ENCODE results near the gene TMED9.

Gene TMED9

DNA sequence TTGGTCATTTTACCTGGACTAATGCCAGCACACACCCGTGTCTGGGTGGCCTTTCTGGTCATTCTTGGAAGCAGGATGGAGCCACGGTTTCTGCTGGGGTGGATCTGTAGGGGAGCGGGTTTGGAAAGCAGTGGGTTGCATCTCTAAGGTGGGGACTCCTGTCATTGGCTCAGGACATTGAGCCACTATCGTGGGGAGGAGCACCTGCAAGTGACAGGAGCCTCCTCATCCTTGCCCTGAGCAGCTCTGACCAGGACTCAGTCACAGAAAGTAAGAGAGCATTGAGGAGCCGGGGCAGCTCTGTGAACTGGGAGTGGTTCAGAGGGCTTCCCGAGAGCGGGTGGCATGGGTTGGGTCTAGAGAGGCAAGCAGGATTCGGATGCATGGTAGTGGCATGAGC is 11.6 kb downstream of the TMED9 start:
- no peak overlapping the region for H3K4me3 ChIP-seq (ENCODE audit: low read depth in 1 of 2, low read length in 2 of 2)
- H3K4me1 ChIP-seq (ENCODE audit: insufficient read depth, low read length) = peaks cover 29% of the 10 kb centered on the region
- DNase-seq (no peak), ATAC-seq (ENCODE audit: insufficient read depth, low read depth) (no peak)
- H3K36me3 ChIP-seq (ENCODE audit: insufficient read depth, low read length) = peaks cover 12% of the 10 kb centered on the region
- H3K79me2 ChIP-seq (ENCODE audit: insufficient read depth, low read length) = peaks cover 13% of the 10 kb centered on the region
- no peaks in the 10 kb centered on the region for H3K27me3 ChIP-seq (ENCODE audit: insufficient read depth, low read length, poor library complexity)
- no peak overlapping the region for H3K9ac ChIP-seq (ENCODE audit: low read depth, low read length)
- no peak overlapping the region for H3K27ac ChIP-seq (ENCODE audit: low read length)
- no peak overlapping the region for H2AFZ ChIP-seq (ENCODE audit: low read depth, low read length)
- H3K9me3 ChIP-seq (ENCODE audit: insufficient read depth, low read length, severe bottlenecking) = no peaks in the 10 kb centered on the region
- no peak overlapping the region for H3K4me2 ChIP-seq (ENCODE audit: insufficient read depth, low read length)
- TF ChIP-seq, protein P1, sequence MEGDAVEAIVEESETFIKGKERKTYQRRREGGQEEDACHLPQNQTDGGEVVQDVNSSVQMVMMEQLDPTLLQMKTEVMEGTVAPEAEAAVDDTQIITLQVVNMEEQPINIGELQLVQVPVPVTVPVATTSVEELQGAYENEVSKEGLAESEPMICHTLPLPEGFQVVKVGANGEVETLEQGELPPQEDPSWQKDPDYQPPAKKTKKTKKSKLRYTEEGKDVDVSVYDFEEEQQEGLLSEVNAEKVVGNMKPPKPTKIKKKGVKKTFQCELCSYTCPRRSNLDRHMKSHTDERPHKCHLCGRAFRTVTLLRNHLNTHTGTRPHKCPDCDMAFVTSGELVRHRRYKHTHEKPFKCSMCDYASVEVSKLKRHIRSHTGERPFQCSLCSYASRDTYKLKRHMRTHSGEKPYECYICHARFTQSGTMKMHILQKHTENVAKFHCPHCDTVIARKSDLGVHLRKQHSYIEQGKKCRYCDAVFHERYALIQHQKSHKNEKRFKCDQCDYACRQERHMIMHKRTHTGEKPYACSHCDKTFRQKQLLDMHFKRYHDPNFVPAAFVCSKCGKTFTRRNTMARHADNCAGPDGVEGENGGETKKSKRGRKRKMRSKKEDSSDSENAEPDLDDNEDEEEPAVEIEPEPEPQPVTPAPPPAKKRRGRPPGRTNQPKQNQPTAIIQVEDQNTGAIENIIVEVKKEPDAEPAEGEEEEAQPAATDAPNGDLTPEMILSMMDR (IDR thresholded peaks at IDR 0.05; ENCODE audit: borderline replicate concordance, extremely low read depth, low read length, poor library complexity, severe bottlenecking) = no peak
- TF ChIP-seq EZH2 (IDR thresholded peaks at IDR 0.05; ENCODE audit: borderline replicate concordance, low read depth, low read length, severe bottlenecking) = no peak
- peaks cover 15% of the 10 kb centered on the region; the same call in 1 of the 2 replicates for H4K20me1 ChIP-seq (ENCODE audit: insufficient read depth, low read length)

DNA sequence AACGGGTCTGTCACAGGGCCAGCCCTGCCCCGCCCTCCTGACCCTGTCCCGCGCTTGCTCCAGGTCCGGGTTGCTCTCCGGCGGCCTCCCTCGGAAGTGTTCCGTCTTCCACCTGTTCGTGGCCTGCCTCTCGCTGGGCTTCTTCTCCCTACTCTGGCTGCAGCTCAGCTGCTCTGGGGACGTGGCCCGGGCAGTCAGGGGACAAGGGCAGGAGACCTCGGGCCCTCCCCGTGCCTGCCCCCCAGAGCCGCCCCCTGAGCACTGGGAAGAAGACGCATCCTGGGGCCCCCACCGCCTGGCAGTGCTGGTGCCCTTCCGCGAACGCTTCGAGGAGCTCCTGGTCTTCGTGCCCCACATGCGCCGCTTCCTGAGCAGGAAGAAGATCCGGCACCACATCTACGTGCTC is 12.1 kb downstream of the TMED9 start:
- Histone ChIP-seq H3K4me3 (ENCODE audit: low read depth in 1 of 2, low read length in 2 of 2) (no peak overlapping the region), H3K27me3 (ENCODE audit: insufficient read depth, low read length, poor library complexity) (no peaks in the 10 kb centered on the region), H3K4me1 (ENCODE audit: insufficient read depth, low read length) (peaks cover 26% of the 10 kb centered on the region), H3K9ac (ENCODE audit: low read depth, low read length) (no peak overlapping the region), H4K20me1 (ENCODE audit: insufficient read depth, low read length) (peaks cover 15% of the 10 kb centered on the region; the same call in 1 of the 2 replicates), H2AFZ (ENCODE audit: low read depth, low read length) (no peak overlapping the region), H3K36me3 (ENCODE audit: insufficient read depth, low read length) (peaks cover 17% of the 10 kb centered on the region), H3K79me2 (ENCODE audit: insufficient read depth, low read length) (peaks cover 13% of the 10 kb centered on the region), H3K9me3 (ENCODE audit: insufficient read depth, low read length, severe bottlenecking) (no peaks in the 10 kb centered on the region), H3K27ac (ENCODE audit: low read length) (no peak overlapping the region), H3K4me2 (ENCODE audit: insufficient read depth, low read length) (no peak overlapping the region)
- DNase-seq (no peak), ATAC-seq (ENCODE audit: insufficient read depth, low read depth) (no peak)
- TF ChIP-seq, protein P1 (IDR thresholded peaks at IDR 0.05; ENCODE audit: borderline replicate concordance, extremely low read depth, low read length, poor library complexity, severe bottlenecking) = no peak
- TF ChIP-seq EZH2 (IDR thresholded peaks at IDR 0.05; ENCODE audit: borderline replicate concordance, low read depth, low read length, severe bottlenecking) = no peak

DNA sequence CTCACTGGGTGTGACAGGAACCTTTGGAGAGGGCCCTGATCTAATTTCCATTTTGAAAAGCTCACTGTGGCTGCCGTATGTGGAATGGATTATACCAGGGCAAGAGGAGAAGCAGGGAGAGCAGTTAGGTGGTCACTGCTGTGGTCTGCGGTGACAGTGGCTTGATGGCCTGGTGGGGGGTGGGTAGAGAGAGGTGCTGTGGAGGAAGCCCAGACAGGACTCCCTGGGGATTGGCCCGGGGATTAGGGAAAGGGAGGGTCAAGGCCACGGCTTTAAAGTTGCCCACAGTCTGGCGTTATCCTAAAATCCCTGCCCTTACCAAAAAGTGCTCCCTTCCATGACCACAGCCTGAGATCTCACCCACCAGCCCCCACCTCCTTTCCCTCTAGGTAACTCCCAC is 12.7 kb downstream of the TMED9 start:
- Histone ChIP-seq H2AFZ (ENCODE audit: low read depth, low read length) (no peak overlapping the region), H3K4me3 (ENCODE audit: low read depth in 1 of 2, low read length in 2 of 2) (no peak overlapping the region), H3K9me3 (ENCODE audit: insufficient read depth, low read length, severe bottlenecking) (no peaks in the 10 kb centered on the region), H4K20me1 (ENCODE audit: insufficient read depth, low read length) (peaks cover 15% of the 10 kb centered on the region; the same call in 1 of the 2 replicates), H3K79me2 (ENCODE audit: insufficient read depth, low read length) (peaks cover 13% of the 10 kb centered on the region), H3K27ac (ENCODE audit: low read length) (no peak overlapping the region), H3K9ac (ENCODE audit: low read depth, low read length) (no peak overlapping the region), H3K27me3 (ENCODE audit: insufficient read depth, low read length, poor library complexity) (no peaks in the 10 kb centered on the region), H3K36me3 (ENCODE audit: insufficient read depth, low read length) (peaks cover 22% of the 10 kb centered on the region), H3K4me1 (ENCODE audit: insufficient read depth, low read length) (peaks cover 21% of the 10 kb centered on the region), H3K4me2 (ENCODE audit: insufficient read depth, low read length) (no peak overlapping the region)
- no peak for DNase-seq
- TF ChIP-seq EZH2 (IDR thresholded peaks at IDR 0.05; ENCODE audit: borderline replicate concordance, low read depth, low read length, severe bottlenecking) = no peak
- TF ChIP-seq, protein P1 (IDR thresholded peaks at IDR 0.05; ENCODE audit: borderline replicate concordance, extremely low read depth, low read length, poor library complexity, severe bottlenecking) = no peak
- no peak for ATAC-seq (ENCODE audit: insufficient read depth, low read depth)

DNA sequence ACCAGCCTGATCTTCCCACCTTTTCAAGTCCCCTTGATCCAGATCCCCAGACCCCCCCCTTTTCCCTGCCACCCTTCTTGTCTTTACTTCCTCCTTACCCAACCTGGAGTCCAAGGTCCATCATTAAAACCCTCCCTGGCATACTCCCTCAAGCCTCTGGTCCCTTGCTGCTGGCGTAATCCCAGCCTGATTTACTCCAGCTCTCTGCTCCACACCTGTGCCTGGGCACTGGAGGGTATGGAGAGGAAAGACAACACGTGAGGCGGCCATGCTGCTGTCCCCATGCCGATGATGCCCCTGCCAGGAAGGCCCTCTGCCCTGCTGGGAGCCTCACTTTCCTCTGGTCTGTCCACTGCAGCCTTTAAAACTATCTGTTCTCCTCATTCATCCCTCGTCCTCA is 13.1 kb downstream of the TMED9 start:
- no peak for DNase-seq
- H3K79me2 ChIP-seq (ENCODE audit: insufficient read depth, low read length) = peaks cover 12% of the 10 kb centered on the region
- TF ChIP-seq, protein P1 (IDR thresholded peaks at IDR 0.05; ENCODE audit: borderline replicate concordance, extremely low read depth, low read length, poor library complexity, severe bottlenecking) = no peak
- TF ChIP-seq EZH2 (IDR thresholded peaks at IDR 0.05; ENCODE audit: borderline replicate concordance, low read depth, low read length, severe bottlenecking) = no peak
- peaks cover 26% of the 10 kb centered on the region for H3K36me3 ChIP-seq (ENCODE audit: insufficient read depth, low read length)
- H3K4me2 ChIP-seq (ENCODE audit: insufficient read depth, low read length) = no peak overlapping the region
- no peak overlapping the region for H3K9ac ChIP-seq (ENCODE audit: low read depth, low read length)
- peaks cover 20% of the 10 kb centered on the region for H3K4me1 ChIP-seq (ENCODE audit: insufficient read depth, low read length)
- no peaks in the 10 kb centered on the region for H3K9me3 ChIP-seq (ENCODE audit: insufficient read depth, low read length, severe bottlenecking)
- no peaks in the 10 kb centered on the region for H3K27me3 ChIP-seq (ENCODE audit: insufficient read depth, low read length, poor library complexity)
- peaks cover 15% of the 10 kb centered on the region; the same call in 1 of the 2 replicates for H4K20me1 ChIP-seq (ENCODE audit: insufficient read depth, low read length)
- no peak overlapping the region for H3K27ac ChIP-seq (ENCODE audit: low read length)
- no peak for ATAC-seq (ENCODE audit: insufficient read depth, low read depth)
- H3K4me3 ChIP-seq (ENCODE audit: low read depth in 1 of 2, low read length in 2 of 2) = no peak overlapping the region
- H2AFZ ChIP-seq (ENCODE audit: low read depth, low read length) = no peak overlapping the region
